SIG-M5 treated with dmso at 0.1 percent for 504 hours (cell line): ENCODE data around the gene DIO2.

Experiments
- DNase-seq: peaks from one replicate; lab custom pipeline; 2025; ENCODE audit not compliant: unreplicated experiment; lab: John Stamatoyannopoulos, UW

DIO2 gene

GRCh38 chr14:80172375-80173051 is 38.8 kb downstream of the DIO2 start:
- DNase-seq, result no peak

GRCh38 chr14:80167793-80168448 is 43.4 kb downstream of the DIO2 start:
- no peak for DNase-seq

- no peak for DNase-seq
Observed at GRCh38 chr14:80164991-80165721, 46.1 kb downstream of the DIO2 start.

- DNase-seq, result no peak
Observed at GRCh38 chr14:80152763-80153162, 58.5 kb downstream of the DIO2 start.

GRCh38 chr14:80152166-80152565 is 59.1 kb downstream of the DIO2 start:
- no peak for DNase-seq

GRCh38 chr14:80150301-80150700 is 61.0 kb downstream of the DIO2 start:
- DNase-seq, result no peak
